HuH-7 (cell line): ENCODE data around the gene DACH1.
"Not testable (repeated sequence)": the region's sequence is repeated elsewhere in the genome, so short reads cannot be mapped to it uniquely, and the experiment has no call there.

ENCODE experiments used
- DNase-seq: peaks from one replicate; pipeline ENCODE4 v3.0.0; 2011; ENCODE audit warnings: low spot score

Gene DACH1

DNA sequence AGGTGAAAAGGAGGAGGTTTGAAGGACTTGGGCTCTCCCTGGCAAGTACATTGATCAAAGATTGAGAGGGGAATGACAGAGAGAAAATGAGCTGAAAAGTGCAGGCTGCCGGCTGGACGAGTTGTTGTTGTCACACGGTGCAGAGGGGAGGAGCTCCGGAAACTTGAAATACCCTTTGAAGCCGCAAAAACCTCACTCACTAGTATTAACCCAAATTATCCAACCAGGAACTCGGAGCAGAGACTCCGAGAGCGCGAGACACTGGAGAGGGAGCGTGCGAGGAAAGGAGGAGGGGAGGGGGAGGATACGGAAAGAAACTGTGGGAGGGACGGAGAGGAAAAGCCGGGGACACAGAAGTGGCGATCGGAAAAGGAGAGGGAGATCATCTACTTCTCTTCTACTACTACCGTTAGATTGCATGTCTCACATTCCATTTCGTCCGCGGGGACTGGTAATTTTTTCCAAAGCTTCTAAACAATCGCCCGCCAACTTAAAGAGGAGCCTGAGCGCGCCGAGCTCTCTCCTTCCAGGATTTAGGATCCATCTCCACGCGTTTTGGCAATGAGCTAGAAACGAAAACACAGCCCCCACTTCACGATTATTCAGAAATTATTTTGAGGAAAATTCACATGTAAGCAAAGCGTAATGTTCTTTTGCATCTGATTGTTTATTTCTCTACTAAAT is at the start of gene DACH1:
Gene DACH1 (minus strand): TSS at position 74 of the 684 bp plus-strand sequence.
- DNase-seq: peak; percentile 68

DNA sequence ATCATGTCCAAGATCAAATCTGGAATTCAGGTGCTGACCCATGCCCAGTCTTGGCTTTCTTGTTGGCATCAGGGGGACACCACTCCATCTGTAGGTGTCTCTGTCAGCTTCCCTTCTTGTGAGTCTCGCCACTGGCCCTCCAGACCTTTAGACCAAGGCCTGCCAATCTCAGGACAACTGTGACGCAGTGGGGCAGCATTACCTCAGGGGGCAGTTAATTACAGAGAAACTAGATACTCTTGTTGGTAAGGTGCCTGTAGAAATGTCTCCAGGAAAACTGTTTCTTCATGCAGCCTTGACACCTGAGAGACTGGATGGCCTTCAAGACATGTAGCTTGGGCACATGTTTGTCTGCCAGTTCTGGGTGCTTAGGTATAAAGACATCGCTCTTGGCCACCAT is 46.7 kb upstream of the DACH1 start:
- DNase-seq: no peak

DNA sequence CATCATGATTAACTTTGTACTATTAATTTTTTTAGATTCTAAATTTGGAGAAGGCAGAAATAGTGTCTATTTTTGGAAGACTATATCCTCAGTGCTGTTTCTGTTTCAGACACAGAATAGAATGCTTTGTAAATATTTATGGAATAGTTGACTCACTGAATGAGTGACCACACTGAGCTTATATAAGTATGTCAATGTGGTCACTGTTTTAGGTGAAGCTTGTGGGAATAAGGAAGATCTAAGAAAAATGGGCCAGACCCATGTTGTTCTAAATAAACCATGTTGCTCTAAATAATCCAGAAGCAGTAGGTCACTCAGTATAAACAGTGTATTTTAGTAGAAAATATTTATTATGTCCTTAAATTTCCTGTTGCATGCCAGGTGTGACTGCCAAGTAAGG is 45.5 kb upstream of the DACH1 start:
- DNase-seq: no peak

DNA sequence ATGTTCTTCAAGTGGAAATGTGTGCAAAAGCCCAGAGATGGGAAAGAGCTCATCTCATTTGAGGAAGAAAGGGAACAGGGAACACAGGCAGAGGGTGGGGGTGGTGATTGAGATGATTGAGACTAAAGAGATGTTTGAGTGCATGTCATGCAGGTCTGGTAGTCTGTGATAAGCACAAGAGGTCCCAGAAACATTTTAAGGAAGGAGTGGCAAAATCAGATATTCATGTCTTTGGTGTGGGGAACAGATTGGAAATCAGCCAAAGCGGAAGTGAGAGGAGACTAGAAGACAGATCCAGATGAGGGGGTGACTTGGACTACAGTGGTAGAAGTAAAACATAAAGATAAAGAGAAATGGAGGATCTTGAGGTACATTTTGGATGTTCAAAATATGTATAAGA is 39.4 kb upstream of the DACH1 start:
- no peak for DNase-seq

DNA sequence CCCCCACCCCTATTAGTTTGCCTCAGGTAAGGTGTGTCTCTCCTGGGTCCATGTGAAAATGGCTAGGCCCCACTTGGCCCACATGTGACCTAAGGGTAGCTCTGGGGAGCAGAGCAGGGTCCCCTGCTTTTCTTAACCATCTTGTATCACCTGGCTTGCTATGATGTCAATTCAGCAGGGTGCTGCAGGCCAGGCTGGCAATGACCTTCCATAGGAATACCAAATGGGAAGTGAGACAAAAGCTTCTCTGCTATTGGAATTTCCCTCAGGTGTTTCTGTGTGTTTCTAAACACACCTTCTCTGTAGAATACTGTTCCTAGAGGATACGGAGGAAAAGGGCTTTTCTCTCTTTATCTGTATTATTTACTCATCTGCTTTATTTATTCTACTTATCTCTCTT is 35.7 kb upstream of the DACH1 start:
- no peak for DNase-seq

DNA sequence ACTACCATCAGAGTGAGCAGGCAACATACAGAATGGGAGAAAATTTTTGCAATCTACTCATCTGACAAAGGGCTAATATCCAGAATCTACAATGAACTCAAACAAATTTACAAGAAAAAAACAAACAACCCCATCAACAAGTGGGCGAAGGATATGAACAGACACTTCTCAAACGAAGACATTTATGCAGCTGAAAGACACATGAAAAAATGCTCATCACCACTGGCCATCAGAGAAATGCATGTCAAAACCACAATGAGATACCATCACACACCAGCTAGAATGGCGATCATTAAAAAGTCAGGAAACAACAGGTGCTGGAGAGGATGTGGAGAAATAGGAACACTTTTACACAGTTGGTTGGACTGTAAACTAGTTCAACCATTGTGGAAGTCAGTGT is 26.5 kb upstream of the DACH1 start:
- not testable (repeated sequence) for DNase-seq

DNA sequence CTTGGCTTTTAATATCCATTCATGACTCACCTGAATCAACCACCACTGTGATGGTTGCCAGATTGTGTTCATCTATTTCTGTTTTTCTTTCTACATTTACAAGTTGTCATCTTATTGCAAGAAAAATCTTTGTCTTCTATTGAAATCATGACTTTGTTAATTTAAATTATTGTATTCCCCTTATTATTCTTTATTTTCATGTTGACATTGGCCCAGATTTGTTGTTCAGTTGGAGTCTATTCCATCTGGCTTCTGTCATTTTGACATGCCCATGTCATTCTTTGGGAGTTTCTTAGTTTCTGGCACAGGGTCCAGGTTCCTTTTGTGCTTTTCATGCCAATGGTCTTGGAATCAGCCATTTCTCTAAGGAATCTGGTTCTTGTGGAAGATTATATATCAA is 19.9 kb upstream of the DACH1 start:
- no peak for DNase-seq

DNA sequence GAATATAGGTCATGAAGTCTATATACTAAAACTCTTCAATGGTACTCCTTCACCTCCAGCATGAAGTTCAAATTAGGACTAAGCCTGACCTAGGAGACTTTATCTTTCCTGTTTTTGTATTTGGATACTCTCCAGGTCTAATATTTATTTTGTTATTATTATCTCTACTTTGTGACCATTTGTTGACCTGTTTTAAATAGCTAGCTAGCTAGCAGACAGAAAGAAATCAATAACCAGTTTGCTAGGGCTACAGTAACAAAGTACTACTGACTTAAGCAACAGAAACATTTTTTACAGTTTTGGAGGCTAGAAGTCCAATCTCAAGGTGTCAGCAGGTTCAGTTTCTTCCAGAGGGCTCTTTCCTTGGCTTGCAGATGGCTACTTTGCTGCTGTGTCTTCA is 15.1 kb upstream of the DACH1 start:
- DNase-seq: no peak

DNA sequence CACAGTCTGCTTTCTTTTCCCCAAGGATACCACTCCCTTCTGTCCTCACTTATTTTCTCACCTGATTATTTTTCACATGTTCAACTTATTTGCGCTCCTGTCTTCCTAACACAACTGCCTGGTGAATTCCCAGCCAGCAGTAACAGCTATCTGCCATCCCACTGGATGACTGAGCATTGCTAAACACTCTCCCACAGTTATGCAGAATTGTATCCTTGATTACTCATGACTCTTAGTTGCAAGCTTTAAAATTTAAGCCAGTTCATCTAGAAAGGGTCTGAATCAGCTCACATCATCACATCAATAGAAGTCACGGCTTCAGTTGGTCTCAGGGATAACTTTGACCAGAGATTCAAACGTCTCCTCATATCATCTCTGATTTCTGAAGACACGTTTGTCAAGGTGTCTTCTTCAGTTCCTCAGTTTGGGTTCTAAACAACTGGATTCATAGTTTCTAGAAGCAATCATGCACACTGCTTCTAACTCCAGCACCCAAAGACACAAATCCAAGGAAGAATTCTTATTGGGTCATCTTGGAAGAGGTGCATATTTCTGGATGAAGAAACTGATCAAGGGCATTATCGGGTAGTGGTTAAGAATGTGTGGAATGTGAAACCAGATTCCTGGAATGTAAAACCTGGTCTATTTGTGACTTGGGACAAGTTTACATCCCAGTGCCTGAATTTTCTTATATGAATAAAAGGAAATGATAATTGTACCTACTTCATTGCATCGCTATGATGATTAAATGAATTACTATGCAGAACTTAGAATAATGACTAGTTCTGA is 13.9 kb upstream of the DACH1 start:
- DNase-seq: no peak

DNA sequence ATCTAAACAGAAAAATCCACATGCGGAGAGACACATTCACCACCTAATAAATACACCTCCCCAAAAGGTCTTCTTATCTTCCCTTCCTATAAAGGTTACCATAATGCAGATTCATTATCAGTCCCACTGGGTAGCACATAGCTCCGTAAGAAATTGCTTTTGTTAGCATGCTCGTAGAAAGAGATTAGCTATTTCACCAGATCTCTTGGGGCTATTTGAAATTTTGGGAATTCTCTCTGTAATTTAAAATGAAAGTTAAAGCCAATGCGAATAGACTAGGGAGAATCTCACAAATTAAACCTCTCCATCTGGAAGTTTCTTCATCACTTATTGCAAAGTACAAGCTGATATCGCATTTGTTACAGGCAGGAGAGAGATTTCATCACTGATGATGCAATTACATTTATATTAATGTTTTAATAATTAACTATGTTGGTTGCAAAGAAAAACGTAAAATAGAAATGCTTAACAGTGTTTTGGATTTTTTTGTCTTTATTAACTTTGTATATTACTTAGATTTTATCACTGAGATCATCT is 12.9 kb upstream of the DACH1 start:
- DNase-seq: no peak

DNA sequence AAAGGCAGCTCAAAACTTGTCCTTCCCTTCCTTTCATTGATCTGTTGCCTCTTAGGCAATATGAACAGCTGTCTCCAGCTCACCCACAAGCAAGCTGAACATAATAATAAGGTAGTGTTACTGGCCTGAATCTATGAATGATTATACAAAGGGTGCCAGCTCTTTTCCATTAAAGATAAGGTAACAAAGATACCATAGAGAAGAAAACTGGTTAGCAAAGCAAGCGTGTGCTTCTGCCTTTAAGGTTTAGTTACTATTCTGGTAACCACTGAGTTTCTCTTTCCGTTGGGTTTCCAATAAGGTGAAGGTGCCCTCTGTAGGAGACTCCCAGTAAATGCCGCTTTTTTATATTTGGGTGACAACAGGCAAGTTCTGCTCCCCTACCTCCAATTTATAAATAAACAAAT is 12.1 kb upstream of the DACH1 start:
- no peak for DNase-seq

DNA sequence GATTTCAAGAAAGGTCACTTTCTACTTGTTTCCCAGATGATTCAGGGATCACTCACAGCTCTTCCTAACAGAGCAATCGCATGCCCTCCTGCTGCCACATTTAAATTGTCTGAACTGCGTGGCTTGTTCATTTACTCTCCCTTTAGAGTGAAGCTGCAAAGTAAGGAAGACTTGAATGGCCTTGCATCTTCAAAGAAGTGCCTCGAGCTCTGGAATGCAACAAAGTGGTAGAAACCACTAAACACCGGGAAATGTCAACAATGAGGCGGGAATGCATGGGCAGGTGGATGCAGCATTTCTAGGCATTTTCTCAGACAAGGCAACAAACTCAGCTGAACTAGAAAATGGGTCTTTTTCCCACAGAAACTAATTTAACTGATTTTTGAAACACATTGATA is 10.3 kb upstream of the DACH1 start:
- DNase-seq: no peak

DNA sequence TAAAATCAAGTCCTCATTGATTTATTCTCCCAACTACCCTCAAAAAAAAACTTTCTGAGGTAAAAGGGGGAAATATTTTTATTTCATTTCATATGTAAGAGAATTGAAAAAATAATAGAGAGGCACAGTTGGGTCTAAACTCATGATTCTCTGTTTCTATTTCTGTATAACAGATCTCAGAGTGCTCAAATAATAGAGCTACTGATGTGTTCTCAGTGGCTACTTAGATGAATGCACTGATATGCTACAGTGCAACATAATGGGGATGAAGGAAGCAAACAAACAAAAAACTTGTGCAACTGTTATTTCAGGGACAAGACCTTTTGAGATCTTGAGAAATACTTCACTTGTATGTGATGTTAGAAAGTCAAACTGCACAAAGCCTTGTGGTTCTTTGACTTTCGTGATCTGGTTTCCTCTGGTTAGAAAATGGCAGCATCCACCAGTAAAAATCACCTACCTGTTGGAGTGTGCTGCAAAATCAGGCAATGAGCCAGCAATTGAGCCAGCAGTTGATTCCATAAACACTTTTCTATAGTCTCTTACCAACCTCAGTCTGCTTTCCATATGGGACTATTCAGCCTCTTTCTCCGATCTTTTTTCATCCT is 9.7 kb upstream of the DACH1 start:
- DNase-seq: no peak

DNA sequence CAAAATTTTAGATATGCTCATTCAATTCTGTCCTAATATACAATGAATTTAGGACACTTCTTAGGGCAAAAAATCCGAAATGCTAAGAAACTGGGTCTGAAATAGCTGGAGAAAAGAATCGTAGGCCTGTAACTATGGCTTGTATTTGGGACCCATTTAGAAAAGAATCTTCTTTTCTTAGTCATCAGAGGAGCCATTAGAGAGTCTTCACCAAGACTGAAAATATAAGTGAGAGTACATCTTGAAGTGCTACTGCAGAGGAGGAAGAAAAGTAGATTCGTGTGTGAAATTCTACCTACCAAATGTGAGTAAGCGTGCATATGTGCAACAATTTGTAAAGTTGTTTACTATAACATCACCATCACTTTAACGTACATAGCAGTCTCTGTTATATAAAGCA is 8.8 kb upstream of the DACH1 start:
- DNase-seq: no peak

DNA sequence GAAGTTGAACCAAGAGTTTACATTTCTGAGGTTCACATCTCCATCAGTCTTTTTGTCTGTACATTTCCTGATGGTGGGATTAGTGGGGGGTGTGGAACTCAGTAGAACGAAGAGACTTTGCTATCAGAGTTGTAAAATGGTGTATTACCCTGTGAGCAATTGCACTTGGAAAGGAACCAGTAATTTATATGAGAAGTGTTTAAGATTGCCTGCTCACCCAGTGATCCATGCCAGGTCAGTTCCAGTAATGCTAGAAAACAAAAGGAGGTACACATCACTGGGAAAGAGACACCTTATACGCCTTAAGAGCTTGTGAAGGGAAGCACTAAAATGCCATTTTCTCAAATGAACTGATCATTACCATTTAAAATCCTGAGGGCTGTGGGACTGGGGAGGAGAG is 7.5 kb upstream of the DACH1 start:
- no peak for DNase-seq

DNA sequence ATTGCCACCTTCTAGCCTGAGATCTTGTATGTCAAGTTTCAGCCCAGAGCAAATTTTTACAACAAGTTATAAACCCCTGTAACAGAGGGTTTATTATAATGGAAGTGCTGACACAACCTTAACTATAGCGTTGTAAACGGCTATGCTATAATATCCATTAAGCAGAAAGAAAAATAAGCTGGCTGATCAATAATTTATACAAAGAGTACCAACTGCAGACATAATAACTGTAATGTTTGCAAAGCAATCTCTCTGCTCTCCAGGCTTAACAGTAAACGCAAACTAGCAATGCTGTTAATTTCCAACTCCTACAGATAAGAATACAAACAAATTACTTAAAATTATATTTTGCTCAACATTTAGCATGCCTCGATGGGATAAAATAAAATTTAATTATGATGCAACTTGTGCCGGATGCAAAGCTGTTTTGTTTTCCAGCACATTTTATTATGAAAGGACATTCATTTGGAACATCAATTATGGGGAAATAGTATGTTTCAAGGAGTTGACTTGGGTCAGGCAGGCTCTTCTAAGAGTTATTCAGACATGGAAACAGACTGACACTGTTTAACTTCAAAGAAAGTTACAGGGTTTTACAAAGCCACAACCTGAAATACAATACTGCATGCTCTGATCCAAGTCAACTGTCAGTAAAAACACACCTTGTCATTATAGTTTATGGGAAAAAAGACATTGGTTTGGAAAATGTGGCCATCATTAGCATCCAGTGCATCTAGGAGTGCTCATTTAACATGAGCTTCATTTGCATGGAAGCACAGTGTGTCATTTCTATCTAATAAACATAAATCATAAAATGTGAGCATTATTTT is 6.6 kb upstream of the DACH1 start:
- no peak for DNase-seq

DNA sequence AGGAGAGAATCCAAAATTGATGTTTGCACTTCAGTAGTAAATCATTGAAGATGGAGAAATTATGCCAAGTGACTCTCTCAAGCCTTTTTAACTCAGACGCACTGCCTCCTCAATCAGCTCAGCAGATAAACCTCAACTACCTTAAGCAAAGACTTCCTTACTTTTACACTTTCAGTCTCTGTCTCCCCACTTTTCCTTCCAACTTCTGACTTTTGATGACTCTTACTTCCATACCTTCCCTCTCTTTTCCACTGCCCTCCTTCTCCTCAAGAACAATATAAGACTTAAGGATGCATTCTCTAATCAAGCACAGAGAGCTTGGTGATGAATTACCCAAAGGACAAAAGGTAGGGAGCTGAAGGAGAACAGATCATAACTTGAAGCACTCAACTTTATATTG is 4.8 kb upstream of the DACH1 start:
- no peak for DNase-seq

DNA sequence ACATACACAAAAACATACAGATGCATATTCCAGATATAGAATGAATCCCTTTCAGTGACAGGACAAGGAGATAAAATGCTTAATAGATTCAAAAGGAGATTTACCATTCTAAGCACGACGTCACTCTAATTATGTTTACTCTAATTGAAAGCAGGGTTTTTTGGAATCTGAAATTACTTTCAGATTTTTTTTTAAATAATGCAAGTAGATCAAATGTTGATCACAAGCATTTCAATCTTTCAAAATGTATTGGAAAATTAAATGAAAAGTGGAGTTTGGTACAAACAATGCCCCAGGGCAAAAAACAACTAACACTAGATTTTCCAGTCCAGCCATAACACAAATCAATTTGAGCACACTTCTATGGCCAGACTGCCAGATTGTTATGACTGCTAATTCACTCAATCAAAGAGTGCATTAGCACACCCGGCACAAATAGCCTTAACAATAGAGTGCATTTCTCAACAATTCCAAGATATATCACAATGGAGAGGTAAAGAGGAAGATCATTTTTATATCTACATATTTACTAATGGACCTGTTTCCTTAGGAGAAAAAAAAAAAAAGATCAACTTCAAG is 4.3 kb upstream of the DACH1 start:
- DNase-seq: no peak

DNA sequence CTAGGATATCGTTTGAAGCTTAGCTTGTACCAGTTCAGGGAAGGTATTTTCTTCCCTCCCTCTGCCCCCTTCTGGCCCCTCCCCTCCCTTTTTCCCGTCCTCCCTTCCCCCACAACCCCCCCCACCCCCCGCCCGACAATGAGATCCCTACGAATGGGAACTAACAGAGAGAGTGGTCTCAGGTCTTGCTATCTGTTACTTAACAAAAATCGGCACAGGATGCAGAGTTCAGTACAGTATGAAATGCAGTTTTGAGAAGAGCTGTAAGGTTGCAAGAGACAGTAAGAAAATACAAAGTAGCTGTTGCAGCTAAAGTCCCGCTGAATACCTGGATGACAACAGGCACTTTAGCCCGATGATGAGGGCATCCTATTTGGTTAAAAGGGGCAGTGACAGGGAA is 3.1 kb upstream of the DACH1 start:
- DNase-seq: no peak

DNA sequence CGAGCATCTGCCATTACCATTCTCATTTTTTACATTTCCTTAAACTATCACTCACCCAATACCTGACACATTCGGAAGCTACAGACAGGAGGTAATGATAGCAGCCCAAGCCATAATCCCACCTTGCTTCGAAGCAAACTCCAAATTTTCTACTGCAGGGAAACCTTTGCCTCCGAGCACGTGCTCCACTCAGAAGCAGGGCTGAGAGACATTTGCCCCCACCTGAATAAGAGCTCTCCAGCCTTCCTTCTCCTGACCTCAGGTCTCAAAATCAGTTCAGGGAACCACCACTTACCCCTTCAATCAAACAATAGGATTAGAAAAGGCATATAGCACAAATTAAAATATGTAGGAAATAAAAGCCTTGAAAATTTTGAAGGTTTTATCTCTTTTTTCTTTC is 2.3 kb upstream of the DACH1 start:
- no peak for DNase-seq

DNA sequence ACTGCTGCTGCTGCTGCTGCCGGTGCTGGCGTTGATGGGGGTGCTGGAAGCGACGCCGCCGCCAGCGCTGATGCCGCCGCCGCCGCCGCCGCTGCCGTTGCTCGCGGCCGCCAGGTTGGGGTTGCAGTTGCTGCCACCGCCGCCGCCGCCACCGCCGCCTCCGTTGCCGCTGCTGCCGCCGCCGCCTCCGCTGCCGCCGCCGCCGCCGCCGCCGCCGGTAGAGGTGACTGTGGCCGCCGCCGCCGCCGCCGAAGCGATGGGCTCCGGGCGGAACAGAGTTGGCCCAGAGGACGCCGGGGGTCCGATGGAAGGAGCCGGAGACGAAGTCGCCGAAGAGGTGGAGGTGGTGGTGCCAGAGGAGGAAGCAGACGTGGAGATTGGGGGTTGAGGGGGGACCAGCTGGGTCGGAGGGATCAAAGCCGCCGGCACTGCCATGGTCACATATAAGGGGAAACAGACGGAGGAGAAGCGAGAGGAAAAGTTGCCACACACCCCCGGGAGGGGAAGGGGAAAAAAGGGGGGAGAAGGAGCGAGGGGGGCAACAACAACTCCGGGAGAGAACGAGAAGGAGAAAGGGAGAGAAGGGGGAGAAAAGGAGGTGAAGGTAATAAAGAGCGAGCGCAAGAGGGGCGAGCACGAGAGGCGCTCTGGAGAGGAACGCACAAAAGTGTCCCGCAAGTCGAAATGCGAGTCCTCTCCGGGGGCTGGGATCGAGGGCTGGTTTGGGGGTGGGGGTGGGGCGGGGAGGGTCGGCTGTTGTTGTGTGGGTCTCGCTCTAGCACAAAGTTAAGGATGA is 471 bp downstream of the DACH1 start:
- DNase-seq: no peak
